LNCAP (cell line): Measurements from ENCODE around the gene NID2.

Source experiments
- TF ChIP-seq, protein P1 (sequence below): fragments of 450-650 bp; IDR thresholded peaks from 2 replicates; pipeline ENCODE4 v1.5.1; 2017; ENCODE audit warnings: mild to moderate bottlenecking

NID2 gene

DNA sequence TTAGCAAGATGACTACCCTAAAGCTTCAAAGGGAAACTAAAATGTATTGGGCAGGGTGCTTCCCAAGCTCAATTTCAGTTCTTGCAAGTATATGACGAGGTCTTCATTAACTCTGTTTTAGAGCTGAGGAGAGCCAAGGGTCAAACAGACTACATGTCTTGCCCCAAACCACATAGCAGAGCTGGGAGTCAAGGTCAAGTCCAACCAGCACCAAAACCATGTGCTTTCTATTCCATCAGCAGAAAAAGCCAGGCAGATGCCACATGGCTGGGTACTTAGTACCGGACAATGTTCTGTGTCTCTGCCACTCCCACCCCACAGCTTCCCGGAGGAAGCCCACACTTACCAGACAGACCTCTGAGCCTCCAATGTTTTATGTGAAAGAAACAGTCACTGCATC lies 17.6 kb downstream of the NID2 start:
- TF ChIP-seq, protein P1, sequence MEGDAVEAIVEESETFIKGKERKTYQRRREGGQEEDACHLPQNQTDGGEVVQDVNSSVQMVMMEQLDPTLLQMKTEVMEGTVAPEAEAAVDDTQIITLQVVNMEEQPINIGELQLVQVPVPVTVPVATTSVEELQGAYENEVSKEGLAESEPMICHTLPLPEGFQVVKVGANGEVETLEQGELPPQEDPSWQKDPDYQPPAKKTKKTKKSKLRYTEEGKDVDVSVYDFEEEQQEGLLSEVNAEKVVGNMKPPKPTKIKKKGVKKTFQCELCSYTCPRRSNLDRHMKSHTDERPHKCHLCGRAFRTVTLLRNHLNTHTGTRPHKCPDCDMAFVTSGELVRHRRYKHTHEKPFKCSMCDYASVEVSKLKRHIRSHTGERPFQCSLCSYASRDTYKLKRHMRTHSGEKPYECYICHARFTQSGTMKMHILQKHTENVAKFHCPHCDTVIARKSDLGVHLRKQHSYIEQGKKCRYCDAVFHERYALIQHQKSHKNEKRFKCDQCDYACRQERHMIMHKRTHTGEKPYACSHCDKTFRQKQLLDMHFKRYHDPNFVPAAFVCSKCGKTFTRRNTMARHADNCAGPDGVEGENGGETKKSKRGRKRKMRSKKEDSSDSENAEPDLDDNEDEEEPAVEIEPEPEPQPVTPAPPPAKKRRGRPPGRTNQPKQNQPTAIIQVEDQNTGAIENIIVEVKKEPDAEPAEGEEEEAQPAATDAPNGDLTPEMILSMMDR, result no peak

DNA sequence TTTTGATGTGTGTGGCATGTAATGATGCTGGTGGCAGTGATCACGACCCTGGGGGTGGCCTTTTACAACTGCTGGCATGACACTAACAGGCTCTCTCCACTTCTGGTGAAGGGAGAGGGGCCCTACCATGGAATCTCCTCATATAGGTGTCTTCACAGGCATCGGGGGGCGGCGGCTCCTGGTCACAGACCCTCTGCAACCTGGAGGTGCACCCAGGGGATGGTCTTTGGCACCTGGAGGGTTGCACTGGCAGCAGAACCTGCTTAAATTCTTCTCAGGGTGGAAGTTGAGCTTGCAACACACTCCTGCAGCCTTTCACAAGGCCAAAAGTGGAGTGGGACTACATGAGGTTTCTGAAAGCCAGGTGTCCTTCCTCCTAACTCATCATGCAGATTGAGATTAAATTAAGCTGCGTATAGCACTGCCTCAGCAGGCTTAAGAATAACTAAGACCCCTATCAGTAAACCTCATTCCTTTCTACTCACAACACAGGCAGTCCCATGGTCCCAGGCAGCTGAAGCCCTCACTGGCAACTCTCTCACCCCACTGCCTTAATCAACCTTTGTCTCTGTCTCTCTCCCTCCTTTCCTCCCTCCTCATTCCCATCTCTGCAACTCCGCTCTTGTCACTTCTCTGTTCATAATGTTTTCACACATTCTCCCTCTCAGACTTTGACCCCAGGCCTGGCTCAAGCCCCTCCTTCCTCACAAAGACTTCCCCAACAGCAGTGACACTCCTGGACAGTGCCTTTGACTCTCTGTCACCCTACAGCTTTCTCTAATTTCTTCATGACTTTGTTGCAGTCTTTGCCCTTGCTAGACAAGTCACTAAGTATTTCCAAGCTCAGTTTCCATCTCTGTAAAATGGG lies 18.9 kb downstream of the NID2 start:
- TF ChIP-seq, protein P1, result no peak

DNA sequence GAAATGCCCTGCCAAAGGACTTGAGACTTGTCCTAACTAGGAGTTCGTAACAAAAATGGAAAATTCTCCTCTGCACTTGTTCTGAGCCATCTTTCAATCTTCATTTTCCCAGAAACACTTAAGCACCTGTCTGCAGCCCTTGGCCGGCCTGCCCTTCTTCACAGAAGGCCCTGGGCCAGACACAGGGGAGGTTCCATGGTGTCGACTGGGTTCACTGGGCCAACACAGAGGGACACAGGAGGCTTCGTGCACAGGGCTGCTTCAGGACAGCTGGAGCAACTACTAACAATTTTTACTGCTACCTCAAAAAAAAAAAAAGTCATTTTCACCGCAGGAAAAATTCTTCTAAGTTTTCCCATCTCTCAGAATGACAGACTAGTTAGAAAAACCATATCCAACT lies 19.6 kb downstream of the NID2 start:
- TF ChIP-seq, protein P1, result no peak

DNA sequence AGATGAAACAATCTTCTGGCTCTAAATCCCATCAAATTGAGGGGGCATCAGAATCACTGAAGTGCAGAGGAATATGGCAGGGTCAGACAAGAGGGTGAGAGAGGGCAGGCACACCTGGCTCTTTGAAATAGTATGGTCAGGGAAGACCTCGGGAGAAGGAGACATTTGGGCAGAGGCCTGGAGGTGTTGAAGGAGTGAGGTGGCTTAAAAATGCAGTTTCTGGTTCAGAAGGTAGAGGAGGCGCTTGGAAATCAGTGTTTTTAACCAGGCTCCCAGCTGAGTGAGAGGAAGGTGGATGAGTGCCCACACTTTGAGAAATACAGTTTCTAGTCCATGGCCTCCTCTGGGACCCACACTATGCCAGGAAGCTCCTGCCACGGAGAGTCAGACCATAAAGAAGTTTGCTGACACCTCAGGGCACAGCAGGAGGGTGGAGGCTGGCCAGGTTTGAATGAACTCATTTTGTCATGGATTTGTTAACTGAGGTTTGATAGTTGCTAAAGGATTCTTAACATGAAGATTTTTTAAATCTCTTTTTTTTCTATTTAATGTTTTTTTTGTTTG lies 20.1 kb downstream of the NID2 start:
- TF ChIP-seq, protein P1, result no peak

DNA sequence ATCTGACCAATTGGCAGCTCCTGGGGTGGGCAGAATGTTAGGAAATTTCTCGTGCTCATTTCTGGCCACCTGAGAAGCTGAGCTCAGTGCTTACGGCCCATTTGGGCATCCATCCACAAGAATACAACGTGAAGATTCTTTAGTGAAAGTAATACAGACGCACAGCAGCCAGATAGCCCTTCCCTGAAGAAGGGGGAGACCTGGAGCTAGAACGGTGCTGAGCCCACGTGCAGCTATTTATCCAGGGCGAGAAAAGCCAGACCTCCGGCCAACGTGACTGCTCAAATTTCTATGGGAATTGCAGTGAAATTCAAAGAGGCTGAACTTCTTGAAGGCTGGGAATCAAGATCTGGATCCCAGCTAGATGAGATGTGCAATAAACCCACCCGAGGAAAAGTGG lies 20.7 kb downstream of the NID2 start:
- TF ChIP-seq, protein P1, result no peak

DNA sequence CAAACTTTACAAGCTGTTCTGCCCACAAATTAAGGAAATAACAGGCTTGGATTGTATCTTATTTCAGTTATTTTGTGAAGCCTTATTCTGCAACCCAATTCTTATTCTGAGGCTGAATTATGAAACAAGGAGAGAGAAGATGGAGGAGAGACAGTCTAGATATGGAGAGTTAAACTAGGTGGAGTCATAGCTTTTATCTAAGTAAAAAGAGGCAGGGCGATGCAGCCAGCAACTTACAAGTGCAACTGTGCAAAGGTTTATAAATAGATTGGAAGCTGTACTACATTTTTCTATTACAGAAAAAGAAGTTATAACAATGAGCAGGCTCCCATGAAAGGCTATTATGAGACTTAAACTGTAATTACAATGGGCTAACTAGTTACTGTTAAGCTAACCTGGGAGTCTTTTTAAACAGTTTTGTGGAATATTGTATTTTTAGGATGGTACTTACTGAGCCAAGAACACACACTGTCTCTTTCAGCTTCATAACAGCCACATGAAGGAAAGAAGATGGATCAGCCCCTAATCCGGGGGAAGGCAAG lies 22.4 kb downstream of the NID2 start:
- TF ChIP-seq, protein P1, result no peak

DNA sequence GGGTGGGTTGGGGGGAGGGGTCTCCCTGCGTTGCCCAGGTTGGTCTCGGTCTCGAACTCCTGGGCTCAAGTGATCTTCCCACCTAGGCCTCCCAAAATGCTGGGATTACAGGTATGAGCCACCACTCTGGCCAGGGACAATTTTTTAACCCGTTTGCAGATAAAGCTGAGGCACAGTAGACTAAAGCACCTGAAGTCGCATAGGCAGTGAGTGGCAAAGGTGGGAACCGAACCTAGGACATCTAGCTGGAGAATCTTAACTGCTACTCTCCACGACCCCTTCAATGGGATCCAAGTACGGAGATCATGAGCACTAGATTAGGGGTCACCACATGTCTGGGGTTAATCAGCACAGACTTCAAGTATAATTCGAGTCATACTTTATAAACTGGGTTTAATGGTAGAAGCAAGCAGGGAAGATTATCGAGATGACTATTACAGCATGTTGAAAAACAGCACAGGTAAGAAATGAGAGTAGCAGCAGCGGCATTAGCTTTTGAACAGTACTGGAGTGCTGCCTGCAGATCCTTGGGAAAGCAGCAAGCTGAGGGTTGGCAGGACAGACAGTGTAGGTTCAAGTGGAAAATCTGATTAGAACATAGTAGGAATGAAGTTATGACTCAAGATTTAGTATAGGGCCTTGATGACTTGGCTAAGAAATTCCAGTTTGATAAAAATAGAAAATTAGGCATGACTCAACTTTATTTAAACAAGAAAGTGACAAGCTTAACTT lies 23.9 kb downstream of the NID2 start:
- TF ChIP-seq, protein P1, result no peak
